Caki2 (cell line): ENCODE measurements around the gene CHRM1. TPM values are rescaled to one million over a fixed set of nuclear protein-coding genes. Genes with fewer than 3 reads are reported as not detected.
A peak's percentile ranks its signal among the peaks of the same experiment; 100 is the strongest.
"Not testable (repeated sequence)": the region's sequence is repeated elsewhere in the genome, so short reads cannot be mapped to it uniquely, and the experiment has no call there.

Source experiments
- DNase-seq: peaks from one replicate; pipeline ENCODE4 v3.0.0-alpha.2; 2015; ENCODE audit warnings: low read depth
- in situ Hi-C: cut with HindIII; loops from 2 replicates; pipeline ENCODE4 v1.10.0; 2016; ENCODE audit warnings: low sequenced_read_pairs, low pct_unique_long_range_greater_than_20kb, mixed read lengths
- total RNA-seq: library from RNA; depleted of rRNA; stranded (reverse); fragments of >200 nt; shearing (Covaris generic); gene quantifications from 2 replicates; pipeline ENCODE4 v1.2.3, GENCODE V29; 2014; ENCODE audit warnings: low replicate concordance

The CHRM1 gene
- total RNA-seq, 1 experiment from 2014 or later, result not detected

GRCh38 chr11:62882788-62883501 is 38.2 kb downstream of the CHRM1 start:
- no peak for DNase-seq
- in situ Hi-C loops, result no loop called here

- in situ Hi-C loops, result no loop called here
- DNase-seq, result no peak
These were observed 38.8 kb downstream of the CHRM1 start for GRCh38 chr11:62882431-62882749.

GRCh38 chr11:62881579-62882430 is 39.4 kb downstream of the CHRM1 start:
- in situ Hi-C loops, result no loop called here
- DNase-seq, result peak; percentile 96

GRCh38 chr11:62880803-62881578 is 40.2 kb downstream of the CHRM1 start, which contains the start of gene SLC3A2:
TSS of gene SLC3A2 (plus strand) at chr11:62880896. CDS start at chr11:62881024, 128 bp downstream.
- in situ Hi-C loops, result no loop called here
- DNase-seq, result peak; percentile 83

GRCh38 chr11:62880231-62880802 is 40.8 kb downstream of the CHRM1 start:
- no peak for DNase-seq
- in situ Hi-C loops, result no loop called here

- no peak for DNase-seq
- in situ Hi-C loops, result no loop called here
These were observed 41.8 kb downstream of the CHRM1 start for GRCh38 chr11:62879235-62879978.

GRCh38 chr11:62876712-62877111 is 44.5 kb downstream of the CHRM1 start:
- in situ Hi-C loops, result no loop called here
- no peak for DNase-seq

GRCh38 chr11:62875698-62876478 is 45.3 kb downstream of the CHRM1 start:
- no peak for DNase-seq
- in situ Hi-C loops, result no loop called here

GRCh38 chr11:62874851-62875250 is 46.3 kb downstream of the CHRM1 start:
- in situ Hi-C loops, result no loop called here
- no peak for DNase-seq

GRCh38 chr11:62865635-62866034 is 55.5 kb downstream of the CHRM1 start:
- in situ Hi-C loops, result no loop called here
- no peak for DNase-seq

GRCh38 chr11:62863687-62864335 is 57.4 kb downstream of the CHRM1 start:
- DNase-seq, result no peak
- in situ Hi-C loops, result no loop called here

- in situ Hi-C loops, DNase-seq: not testable (repeated sequence)
These were observed 59.5 kb downstream of the CHRM1 start for GRCh38 chr11:62861564-62862192.

GRCh38 chr11:62860835-62861563 is 60.2 kb downstream of the CHRM1 start:
- in situ Hi-C loops, result no loop called here
- DNase-seq, result no peak

- in situ Hi-C loops, DNase-seq: not testable (repeated sequence)
These were observed 61.9 kb downstream of the CHRM1 start for GRCh38 chr11:62859281-62859703.
